Panc1 (cell line): ENCODE data around the gene WRNIP1. TPM values are rescaled to one million over a fixed set of nuclear protein-coding genes. Genes with fewer than 3 reads are reported as not detected.

Experiments
- ATAC-seq: fragments of 200-7000 bp; cut with Tn5 transposase; 2 replicates; pipeline ENCODE4 v1.9.1; 2020; ENCODE audit warnings: mild to moderate bottlenecking, moderate library complexity
- BruUV-seq: library from RNA; stranded (reverse); fragments of 400-500 nt; replicated peaks from 2 replicates; lab custom pipeline; 2021; lab: Mats Ljungman, UMichigan
- CTCF ChIA-PET: fragments of 300-600 bp; sonication (Branson Sonifier 250); formaldehyde crosslinking; loops from one replicate; lab custom pipeline; 2022; ENCODE audit warnings: antibody characterized with exemption; lab: Charles Lee
- POLR2A ChIA-PET: fragments of 300-600 bp; sonication (Branson Sonifier 250); formaldehyde crosslinking; loops from one replicate; lab custom pipeline; 2022; ENCODE audit warnings: antibody characterized with exemption; lab: Charles Lee
- DNase-seq: peaks from one replicate; pipeline ENCODE4 v3.0.0-alpha.2; 2010; ENCODE audit warnings: low read depth, low spot score
- H3K27ac ChIP-seq: 2 replicates; pipeline ENCODE4 v1.5.1; 2011; ENCODE audit warnings: mild to moderate bottlenecking, low read length, inconsistent platforms
- H3K27me3 ChIP-seq: fragments of 200-500 bp; sonication (Bioruptor generic); 2 replicates; pipeline ENCODE4 v1.6.0; 2014; ENCODE audit warnings: low read length, inconsistent platforms; ENCODE audit not compliant: control insufficient read depth, insufficient read depth
- H3K36me3 ChIP-seq: fragments of 200-500 bp; sonication (Bioruptor generic); 2 replicates; pipeline ENCODE4 v1.5.1; 2014; ENCODE audit warnings: inconsistent platforms, mild to moderate bottlenecking, low read length, moderate library complexity; ENCODE audit not compliant: control insufficient read depth, insufficient read depth
- H3K4me1 ChIP-seq: 2 replicates; pipeline ENCODE4 v1.5.1; 2011; ENCODE audit warnings: inconsistent platforms, mild to moderate bottlenecking, low read length, moderate library complexity; ENCODE audit not compliant: control insufficient read depth, insufficient read depth
- H3K4me3 ChIP-seq, 2 experiments: 2 replicates each; pipeline ENCODE4 v1.5.1; 2011 to 2012; ENCODE audit warnings: low read depth in 2 of 2, low read length in 2 of 2, mild to moderate bottlenecking in 2 of 2, inconsistent platforms in 1 of 2, moderate library complexity in 1 of 2
- H3K9me3 ChIP-seq: fragments of 200-500 bp; sonication (Bioruptor generic); 2 replicates; pipeline ENCODE4 v1.5.1; 2014; ENCODE audit warnings: low read depth, mild to moderate bottlenecking, inconsistent platforms, low read length, moderate library complexity; ENCODE audit not compliant: control insufficient read depth, insufficient read depth
- POLR2AphosphoS5 ChIP-seq: IDR thresholded peaks from 2 replicates; pipeline ENCODE4 v1.6.1; 2012; ENCODE audit warnings: mild to moderate bottlenecking, low read depth, low read length, moderate library complexity
- SIN3A ChIP-seq: IDR thresholded peaks from 2 replicates; pipeline ENCODE4 v1.6.1; 2012; ENCODE audit warnings: low read depth, mild to moderate bottlenecking, low read length, moderate library complexity, borderline replicate concordance; ENCODE audit not compliant: insufficient read depth
- TCF7L2 ChIP-seq: IDR thresholded peaks from 2 replicates; pipeline ENCODE4 v1.6.1; 2011; ENCODE audit warnings: mild to moderate bottlenecking, low read depth, low read length, inconsistent platforms
- in situ Hi-C: cut with HindIII; loops from 2 replicates; pipeline ENCODE4 v1.10.0; 2016; ENCODE audit warnings: low sequenced_read_pairs, low pct_unique_long_range_greater_than_20kb
- intact Hi-C: fragments of 100-400 bp; cut with micrococcal nuclease; formaldehyde crosslinking; loops from one replicate; pipeline ENCODE4 v1.10.0; 2022; ENCODE audit not compliant: unreplicated experiment
- total RNA-seq: library from RNA; stranded (reverse); gene quantifications from one replicate; pipeline ENCODE4 v1.2.1, GENCODE V29; 2021; ENCODE audit not compliant: unreplicated experiment
- TF ChIP-seq, protein P1 (sequence below): fragments of 450-650 bp; IDR thresholded peaks from 2 replicates; pipeline ENCODE4 v1.5.1; 2017; ENCODE audit warnings: mild to moderate bottlenecking
- TF ChIP-seq, protein P2 (sequence below), 2 experiments: IDR thresholded peaks; 2 replicates each; pipeline ENCODE4 v1.6.1; 2011 to 2012; ENCODE audit warnings: low read depth in 2 of 2, control low read depth in 1 of 2, low read length in 1 of 2, mild to moderate bottlenecking in 1 of 2, moderate library complexity in 1 of 2; ENCODE audit not compliant: insufficient read depth in 1 of 2

WRNIP1 gene
- total RNA-seq, 1 experiment from 2014 or later, result 69.1 TPM

DNA sequence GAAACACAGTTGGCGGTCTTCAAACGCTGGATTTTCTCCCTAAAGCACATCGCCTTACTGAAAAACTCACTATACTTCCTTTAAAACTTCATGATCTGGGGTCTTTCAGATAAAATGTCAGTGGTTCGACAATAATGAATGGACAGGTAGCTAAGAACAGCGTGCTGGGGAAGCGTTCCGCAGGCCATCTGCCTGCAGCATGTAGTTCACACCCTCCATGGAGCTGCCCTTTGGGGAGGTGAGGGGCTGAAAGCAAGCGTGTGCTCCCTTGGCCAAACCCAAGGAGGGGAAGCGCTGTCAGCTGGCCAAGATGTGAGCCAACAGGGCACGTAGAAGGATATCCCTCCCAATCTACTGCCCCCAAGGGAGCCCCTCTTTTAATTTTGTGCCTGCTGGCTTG is 35.3 kb upstream of the WRNIP1 start:
- ATAC-seq (no peak), DNase-seq (no peak)
- H3K4me1 ChIP-seq, result no peaks in the 10 kb centered on the region
- in situ Hi-C loops (no loop called here), intact Hi-C loops (no loop called here)
- H3K4me3 ChIP-seq, result no peak overlapping the region
- POLR2A ChIA-PET, result interaction anchor here (0.6 kb wide), 1 partner anchor 499 kb away, joined by 3 read pairs; no protein-coding TSS in a partner anchor
- no TSS peak for BruUV-seq
- CTCF ChIA-PET, result no interaction called here
- no peak for TF ChIP-seq TCF7L2
- TF ChIP-seq, protein P1, sequence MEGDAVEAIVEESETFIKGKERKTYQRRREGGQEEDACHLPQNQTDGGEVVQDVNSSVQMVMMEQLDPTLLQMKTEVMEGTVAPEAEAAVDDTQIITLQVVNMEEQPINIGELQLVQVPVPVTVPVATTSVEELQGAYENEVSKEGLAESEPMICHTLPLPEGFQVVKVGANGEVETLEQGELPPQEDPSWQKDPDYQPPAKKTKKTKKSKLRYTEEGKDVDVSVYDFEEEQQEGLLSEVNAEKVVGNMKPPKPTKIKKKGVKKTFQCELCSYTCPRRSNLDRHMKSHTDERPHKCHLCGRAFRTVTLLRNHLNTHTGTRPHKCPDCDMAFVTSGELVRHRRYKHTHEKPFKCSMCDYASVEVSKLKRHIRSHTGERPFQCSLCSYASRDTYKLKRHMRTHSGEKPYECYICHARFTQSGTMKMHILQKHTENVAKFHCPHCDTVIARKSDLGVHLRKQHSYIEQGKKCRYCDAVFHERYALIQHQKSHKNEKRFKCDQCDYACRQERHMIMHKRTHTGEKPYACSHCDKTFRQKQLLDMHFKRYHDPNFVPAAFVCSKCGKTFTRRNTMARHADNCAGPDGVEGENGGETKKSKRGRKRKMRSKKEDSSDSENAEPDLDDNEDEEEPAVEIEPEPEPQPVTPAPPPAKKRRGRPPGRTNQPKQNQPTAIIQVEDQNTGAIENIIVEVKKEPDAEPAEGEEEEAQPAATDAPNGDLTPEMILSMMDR, result no peak
- TF ChIP-seq POLR2AphosphoS5, result no peak
- H3K27ac ChIP-seq, result no peak overlapping the region
- H3K27me3 ChIP-seq, result no peaks in the 10 kb centered on the region
- no peaks in the 10 kb centered on the region for H3K36me3 ChIP-seq
- no peaks in the 10 kb centered on the region for H3K9me3 ChIP-seq

DNA sequence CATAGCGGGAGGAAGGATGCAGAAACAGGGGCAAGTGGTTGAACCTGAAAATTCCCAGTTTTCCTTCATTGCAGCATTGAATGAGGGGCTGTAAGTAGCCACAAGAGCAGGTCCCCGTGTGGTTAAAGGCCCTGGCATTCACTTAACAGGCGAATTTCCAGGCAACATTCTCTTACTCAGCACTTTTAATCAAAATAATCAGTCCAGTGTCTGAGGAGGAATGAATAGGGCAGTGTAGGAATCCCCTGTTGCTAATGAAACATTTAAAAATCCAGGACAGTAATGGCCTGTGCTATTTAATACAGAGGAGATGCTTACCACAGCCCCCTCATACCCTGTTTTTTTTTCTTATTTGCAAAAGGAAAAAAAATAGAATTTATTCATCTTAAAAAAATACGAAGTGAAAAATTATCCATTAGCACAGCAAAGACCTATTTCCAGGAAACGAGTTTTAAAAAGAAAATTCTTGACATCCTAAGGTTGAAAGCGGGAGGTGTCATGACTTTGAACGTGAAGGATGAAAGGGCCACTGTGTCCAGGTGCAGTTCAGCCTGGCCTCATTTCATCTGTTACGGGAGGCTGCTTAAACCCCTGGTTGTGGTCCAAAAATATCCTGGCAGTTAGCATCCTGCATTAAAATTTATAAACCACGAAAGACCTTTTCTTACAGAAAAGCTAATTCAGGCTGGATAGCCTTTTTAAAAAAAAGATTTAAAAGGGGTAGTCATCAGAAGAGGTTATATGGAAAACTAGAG is 34.7 kb upstream of the WRNIP1 start:
- in situ Hi-C loops, result no loop called here
- BruUV-seq, result no TSS peak
- CTCF ChIA-PET, result no interaction called here

More for the DNA sequence above, 34.7 kb upstream of the WRNIP1 start:
- no peaks in the 10 kb centered on the region for H3K27me3 ChIP-seq
- H3K4me1 ChIP-seq, result no peaks in the 10 kb centered on the region
- H3K9me3 ChIP-seq, result no peaks in the 10 kb centered on the region
- H3K36me3 ChIP-seq, result no peaks in the 10 kb centered on the region
- no peak overlapping the region for H3K27ac ChIP-seq
- POLR2A ChIA-PET, result no interaction called here
- TF ChIP-seq, protein P2, sequence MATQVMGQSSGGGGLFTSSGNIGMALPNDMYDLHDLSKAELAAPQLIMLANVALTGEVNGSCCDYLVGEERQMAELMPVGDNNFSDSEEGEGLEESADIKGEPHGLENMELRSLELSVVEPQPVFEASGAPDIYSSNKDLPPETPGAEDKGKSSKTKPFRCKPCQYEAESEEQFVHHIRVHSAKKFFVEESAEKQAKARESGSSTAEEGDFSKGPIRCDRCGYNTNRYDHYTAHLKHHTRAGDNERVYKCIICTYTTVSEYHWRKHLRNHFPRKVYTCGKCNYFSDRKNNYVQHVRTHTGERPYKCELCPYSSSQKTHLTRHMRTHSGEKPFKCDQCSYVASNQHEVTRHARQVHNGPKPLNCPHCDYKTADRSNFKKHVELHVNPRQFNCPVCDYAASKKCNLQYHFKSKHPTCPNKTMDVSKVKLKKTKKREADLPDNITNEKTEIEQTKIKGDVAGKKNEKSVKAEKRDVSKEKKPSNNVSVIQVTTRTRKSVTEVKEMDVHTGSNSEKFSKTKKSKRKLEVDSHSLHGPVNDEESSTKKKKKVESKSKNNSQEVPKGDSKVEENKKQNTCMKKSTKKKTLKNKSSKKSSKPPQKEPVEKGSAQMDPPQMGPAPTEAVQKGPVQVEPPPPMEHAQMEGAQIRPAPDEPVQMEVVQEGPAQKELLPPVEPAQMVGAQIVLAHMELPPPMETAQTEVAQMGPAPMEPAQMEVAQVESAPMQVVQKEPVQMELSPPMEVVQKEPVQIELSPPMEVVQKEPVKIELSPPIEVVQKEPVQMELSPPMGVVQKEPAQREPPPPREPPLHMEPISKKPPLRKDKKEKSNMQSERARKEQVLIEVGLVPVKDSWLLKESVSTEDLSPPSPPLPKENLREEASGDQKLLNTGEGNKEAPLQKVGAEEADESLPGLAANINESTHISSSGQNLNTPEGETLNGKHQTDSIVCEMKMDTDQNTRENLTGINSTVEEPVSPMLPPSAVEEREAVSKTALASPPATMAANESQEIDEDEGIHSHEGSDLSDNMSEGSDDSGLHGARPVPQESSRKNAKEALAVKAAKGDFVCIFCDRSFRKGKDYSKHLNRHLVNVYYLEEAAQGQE (IDR thresholded peaks at IDR 0.05; ENCODE audit: insufficient read depth in 1 of 2, low read depth in 2 of 2, low read length in 1 of 2), result no peak
- TF ChIP-seq, protein P1, result no peak
- no peak for TF ChIP-seq TCF7L2
- no peak for TF ChIP-seq SIN3A
- no peak for TF ChIP-seq POLR2AphosphoS5
- intact Hi-C loops, result no loop called here
- no peak for DNase-seq
- ATAC-seq, result no peak
- no peak overlapping the region for H3K4me3 ChIP-seq
